ENCODE results near the gene BBS9.

- no peak for TF ChIP-seq SMC3 (conservative IDR thresholded peaks at IDR 0.05; ENCODE audit: poor library complexity)
- TF ChIP-seq EP300 (conservative IDR thresholded peaks at IDR 0.05; ENCODE audit: poor library complexity, severe bottlenecking): no peak
- no peak for TF ChIP-seq CTCF (IDR thresholded peaks at IDR 0.05; ENCODE audit: poor library complexity, severe bottlenecking)
Observed at GRCh38 chr7:33563651-33564050, 434.3 kb downstream of the BBS9 start.

All from neural cell (in vitro differentiated cells).